Kidney epithelial cell (primary cell): ENCODE data around the gene ZBTB38. TPM values are rescaled to one million over a fixed set of nuclear protein-coding genes. Genes with fewer than 3 reads are reported as not detected.

Experiments
- DNase-seq: peaks from one replicate; pipeline ENCODE4 v3.0.0-alpha.2; 2010; ENCODE audit warnings: low read depth
- H3K27me3 ChIP-seq: 2 replicates; pipeline ENCODE4 v1.6.0; 2011; ENCODE audit warnings: low read length; ENCODE audit not compliant: control insufficient read depth, insufficient read depth
- H3K36me3 ChIP-seq: 2 replicates; pipeline ENCODE4 v1.5.1; 2011; ENCODE audit warnings: low read length; ENCODE audit not compliant: control insufficient read depth, insufficient read depth
- H3K4me3 ChIP-seq: 2 replicates; pipeline ENCODE4 v1.5.1; 2011; ENCODE audit warnings: low read depth, mild to moderate bottlenecking, control low read depth, low read length
- CTCF ChIP-seq: IDR thresholded peaks from 2 replicates; pipeline ENCODE4 v1.5.1; 2011; ENCODE audit warnings: mild to moderate bottlenecking, moderate library complexity, low read length, control low read depth, inconsistent platforms; ENCODE audit not compliant: insufficient read depth, poor library complexity, severe bottlenecking
- total RNA-seq: library from RNA; depleted of rRNA; stranded (reverse); fragments of >200 nt; gene quantifications from 2 replicates; pipeline ENCODE4 v1.2.3, GENCODE V29; 2015

Gene ZBTB38
- total RNA-seq, 1 donor from 2014 or later: 87.0 TPM

- TF ChIP-seq CTCF: no peak
Observed at GRCh38 chr3:141348837-141349236, 19.5 kb upstream of the ZBTB38 start.

DNA sequence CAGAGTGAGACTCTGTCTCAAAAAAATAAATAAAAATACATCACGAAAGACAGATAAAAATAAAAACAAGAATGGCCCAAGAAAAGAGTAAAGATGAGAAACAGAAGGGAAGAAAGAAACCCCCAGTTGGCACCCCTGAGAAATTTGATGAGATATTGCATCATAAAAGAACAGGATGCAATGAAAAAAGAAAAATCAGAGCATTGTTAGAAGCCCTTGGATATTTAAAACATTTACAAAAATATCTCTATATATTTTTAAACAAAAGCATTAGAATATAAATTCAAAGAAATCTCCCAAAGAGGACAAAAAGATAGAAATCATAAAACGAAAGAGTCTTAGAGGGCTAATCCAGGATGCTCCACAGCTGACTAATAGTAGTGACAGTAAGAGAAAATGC, 18.6 kb upstream of the ZBTB38 start:
- DNase-seq: no peak
- TF ChIP-seq CTCF: no peak
- Histone ChIP-seq H3K36me3 (no peaks in the 10 kb centered on the region), H3K27me3 (no peaks in the 10 kb centered on the region), H3K4me3 (no peak overlapping the region)

More at GRCh38 chr3:141348837-141349236, 19.5 kb upstream of the ZBTB38 start:
- no peak overlapping the region for H3K4me3 ChIP-seq
- DNase-seq: no peak
- no peaks in the 10 kb centered on the region for H3K36me3 ChIP-seq
- H3K27me3 ChIP-seq: no peaks in the 10 kb centered on the region

GRCh38 chr3:141350666-141351065, 17.6 kb upstream of the ZBTB38 start:
- H3K4me3 ChIP-seq: no peak overlapping the region
- DNase-seq: no peak
- no peak for TF ChIP-seq CTCF
- no peaks in the 10 kb centered on the region for H3K27me3 ChIP-seq
- no peaks in the 10 kb centered on the region for H3K36me3 ChIP-seq

- TF ChIP-seq CTCF: no peak
- no peaks in the 10 kb centered on the region for H3K27me3 ChIP-seq
- H3K4me3 ChIP-seq: no peak overlapping the region
- no peak for DNase-seq
- no peaks in the 10 kb centered on the region for H3K36me3 ChIP-seq
Observed at GRCh38 chr3:141352262-141352984, 15.9 kb upstream of the ZBTB38 start.

DNA sequence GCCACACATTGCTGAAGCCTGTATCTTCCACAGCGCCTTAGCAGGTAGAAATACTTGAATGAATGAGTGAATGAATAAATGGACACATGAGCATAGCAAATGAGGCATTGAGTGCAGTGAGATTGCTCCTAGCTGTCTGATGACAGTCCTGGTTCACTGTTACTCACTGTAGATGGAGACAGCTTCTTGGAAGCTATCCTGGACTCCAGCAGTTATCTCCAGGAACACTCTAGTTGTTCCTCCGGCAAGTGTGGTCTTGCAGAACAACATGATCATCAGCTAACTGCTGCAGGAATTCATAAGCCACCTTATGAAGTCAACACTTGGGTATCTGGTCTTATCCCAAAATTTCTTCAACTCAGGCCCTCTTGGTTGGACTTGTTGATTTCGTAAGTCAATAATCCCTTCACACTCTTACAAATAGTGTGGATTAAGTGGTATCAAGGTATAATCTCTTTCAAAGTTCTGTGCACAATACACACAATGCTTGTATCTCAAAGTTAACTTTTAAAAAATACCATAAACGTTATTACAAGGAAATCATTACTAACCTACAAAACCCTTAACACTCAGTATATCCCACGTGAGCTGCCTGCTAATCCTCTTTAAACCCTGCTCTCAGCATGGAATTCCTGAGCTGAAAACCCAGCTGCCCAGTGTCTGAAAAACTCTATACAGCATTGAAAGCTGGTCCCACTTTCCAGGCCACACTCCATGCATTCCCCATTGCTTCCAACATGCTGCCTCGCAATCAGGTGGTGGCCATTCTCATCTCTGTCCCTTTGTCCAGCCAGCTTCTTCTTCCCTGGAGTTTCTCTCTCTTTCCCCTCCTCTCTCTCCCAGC, 14.4 kb upstream of the ZBTB38 start:
- DNase-seq: no peak
- TF ChIP-seq CTCF: no peak
- no peaks in the 10 kb centered on the region for H3K27me3 ChIP-seq
- no peaks in the 10 kb centered on the region for H3K36me3 ChIP-seq
- no peak overlapping the region for H3K4me3 ChIP-seq
